Colonic mucosa (tissue), 4 donors: ENCODE results near the gene PEG3. TPM values are rescaled to one million over a fixed set of nuclear protein-coding genes. Genes with fewer than 3 reads are reported as not detected.

Source experiments
- DNase-seq: peaks from one replicate; pipeline ENCODE4 v3.0.0-alpha.2; 2020
- H3K27ac ChIP-seq: fragments of 200-600 bp; one replicate; pipeline ENCODE4 v1.8.0; 2021
- H3K27me3 ChIP-seq: fragments of 200-600 bp; one replicate; pipeline ENCODE4 v1.8.0; 2021
- H3K36me3 ChIP-seq: fragments of 200-600 bp; one replicate; pipeline ENCODE4 v1.8.0; 2021
- H3K4me1 ChIP-seq: fragments of 200-600 bp; one replicate; pipeline ENCODE4 v1.8.0; 2021; ENCODE audit warnings: mild to moderate bottlenecking
- H3K4me3 ChIP-seq: fragments of 200-600 bp; one replicate; pipeline ENCODE4 v1.8.0; 2021
- H3K9ac ChIP-seq, 2 donors: one replicate each; pipeline ENCODE4 v1.7.0; 2013; ENCODE audit warnings: control low read depth in 2 of 2, low read depth in 2 of 2, low read length in 2 of 2
- H3K9me3 ChIP-seq: fragments of 200-600 bp; one replicate; pipeline ENCODE4 v1.8.0; 2021
- CTCF ChIP-seq: fragments of 200-600 bp; IDR thresholded peaks from one replicate; pipeline ENCODE4 v1.8.0; 2022; ENCODE audit warnings: antibody characterized with exemption, mild to moderate bottlenecking
- intact Hi-C: fragments of 100-400 bp; cut with DNase I; formaldehyde crosslinking; loops from one replicate; pipeline ENCODE4 v1.14.1; 2022
- total RNA-seq, 2 donors: library from RNA; stranded (reverse); fragmentation: NEBNext Ultra II Directional in 1 of 2; extraction: Animal tissue kit (Norgen Biotek cat#: 25700) in 1 of 2; gene quantifications; one replicate each; pipeline ENCODE4 v1.2.1, GENCODE V29; 2021
- donor health status: healthy.
- donor health status: DM: no; HTN: no; CAD: no.
- donor health status: DM: no; HTN: no; CAD: no.

Gene PEG3
- total RNA-seq, 2 donors from 2014 or later: 1.4 to 2.8 TPM

GRCh38 chr19:56823956-56824355, 16.6 kb downstream of the PEG3 start:
- Histone ChIP-seq H3K27me3 (no peaks in the 10 kb centered on the region), H3K36me3 (no peaks in the 10 kb centered on the region), H3K4me3 (no peak overlapping the region), H3K4me1 (no peaks in the 10 kb centered on the region), H3K9me3 (no peaks in the 10 kb centered on the region), H3K9ac (no peak overlapping the region), H3K27ac (no peak overlapping the region)
- intact Hi-C loops: no loop called here
- DNase-seq: no peak
- TF ChIP-seq CTCF: no peak

- Histone ChIP-seq H3K9me3 (no peaks in the 10 kb centered on the region), H3K4me1 (no peaks in the 10 kb centered on the region), H3K9ac (no peak overlapping the region), H3K27ac (no peak overlapping the region), H3K36me3 (no peaks in the 10 kb centered on the region), H3K27me3 (no peaks in the 10 kb centered on the region), H3K4me3 (no peak overlapping the region)
- DNase-seq: no peak
- no peak for TF ChIP-seq CTCF
- intact Hi-C loops: no loop called here
These were observed 17.1 kb downstream of the PEG3 start for GRCh38 chr19:56823417-56823816.

- H3K9ac ChIP-seq: no peak overlapping the region
- H3K9me3 ChIP-seq: no peaks in the 10 kb centered on the region
- no peak overlapping the region for H3K27ac ChIP-seq
- no peaks in the 10 kb centered on the region for H3K36me3 ChIP-seq
- no peak overlapping the region for H3K4me3 ChIP-seq
- intact Hi-C loops: no loop called here
- no peak for DNase-seq
- no peaks in the 10 kb centered on the region for H3K4me1 ChIP-seq
- no peaks in the 10 kb centered on the region for H3K27me3 ChIP-seq
- TF ChIP-seq CTCF: no peak
These were observed 17.8 kb downstream of the PEG3 start for GRCh38 chr19:56822755-56823154.

GRCh38 chr19:56821675-56822074, 18.9 kb downstream of the PEG3 start:
- TF ChIP-seq CTCF: no peak
- Histone ChIP-seq H3K4me1 (no peaks in the 10 kb centered on the region), H3K9ac (no peak overlapping the region), H3K4me3 (no peak overlapping the region), H3K36me3 (no peaks in the 10 kb centered on the region), H3K27ac (no peak overlapping the region), H3K9me3 (no peaks in the 10 kb centered on the region), H3K27me3 (no peaks in the 10 kb centered on the region)
- intact Hi-C loops: no loop called here
- DNase-seq: no peak

- Histone ChIP-seq H3K9me3 (no peaks in the 10 kb centered on the region), H3K4me1 (no peaks in the 10 kb centered on the region), H3K36me3 (no peaks in the 10 kb centered on the region), H3K27ac (no peak overlapping the region), H3K27me3 (no peaks in the 10 kb centered on the region), H3K9ac (no peak overlapping the region), H3K4me3 (no peak overlapping the region)
- TF ChIP-seq CTCF: no peak
- no peak for DNase-seq
- intact Hi-C loops: no loop called here
These were observed 19.3 kb downstream of the PEG3 start for GRCh38 chr19:56821209-56821608.

- Histone ChIP-seq H3K4me3 (no peak overlapping the region), H3K27me3 (no peaks in the 10 kb centered on the region), H3K27ac (no peak overlapping the region), H3K9me3 (no peaks in the 10 kb centered on the region), H3K4me1 (no peaks in the 10 kb centered on the region), H3K9ac (no peak overlapping the region), H3K36me3 (no peaks in the 10 kb centered on the region)
- intact Hi-C loops: no loop called here
- no peak for DNase-seq
- TF ChIP-seq CTCF: no peak
These were observed 21.4 kb downstream of the PEG3 start for GRCh38 chr19:56819166-56819565.
